Measurements from ENCODE around the gene ANKRD6.
A peak's percentile ranks its signal among the peaks of the same experiment; 100 is the strongest.

Gene ANKRD6

GRCh38 chr6:89412071-89413005, 20.6 kb upstream of the ANKRD6 start, which contains the start of gene RRAGD:
TSS of gene RRAGD (minus strand) at chr6:89412273. CDS start at chr6:89411993, 280 bp downstream.
- H3K4me3 ChIP-seq (ENCODE audit: control insufficient read depth, low read depth, low read length): peak within 1 kb of the TSS; percentile 33
- TF ChIP-seq, protein P1, sequence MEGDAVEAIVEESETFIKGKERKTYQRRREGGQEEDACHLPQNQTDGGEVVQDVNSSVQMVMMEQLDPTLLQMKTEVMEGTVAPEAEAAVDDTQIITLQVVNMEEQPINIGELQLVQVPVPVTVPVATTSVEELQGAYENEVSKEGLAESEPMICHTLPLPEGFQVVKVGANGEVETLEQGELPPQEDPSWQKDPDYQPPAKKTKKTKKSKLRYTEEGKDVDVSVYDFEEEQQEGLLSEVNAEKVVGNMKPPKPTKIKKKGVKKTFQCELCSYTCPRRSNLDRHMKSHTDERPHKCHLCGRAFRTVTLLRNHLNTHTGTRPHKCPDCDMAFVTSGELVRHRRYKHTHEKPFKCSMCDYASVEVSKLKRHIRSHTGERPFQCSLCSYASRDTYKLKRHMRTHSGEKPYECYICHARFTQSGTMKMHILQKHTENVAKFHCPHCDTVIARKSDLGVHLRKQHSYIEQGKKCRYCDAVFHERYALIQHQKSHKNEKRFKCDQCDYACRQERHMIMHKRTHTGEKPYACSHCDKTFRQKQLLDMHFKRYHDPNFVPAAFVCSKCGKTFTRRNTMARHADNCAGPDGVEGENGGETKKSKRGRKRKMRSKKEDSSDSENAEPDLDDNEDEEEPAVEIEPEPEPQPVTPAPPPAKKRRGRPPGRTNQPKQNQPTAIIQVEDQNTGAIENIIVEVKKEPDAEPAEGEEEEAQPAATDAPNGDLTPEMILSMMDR (IDR thresholded peaks at IDR 0.05; ENCODE audit: control insufficient read depth, insufficient read depth, low read depth, low read length, missing control alignments): no peak
- DNase-seq (ENCODE audit: low read depth): no peak

DNA sequence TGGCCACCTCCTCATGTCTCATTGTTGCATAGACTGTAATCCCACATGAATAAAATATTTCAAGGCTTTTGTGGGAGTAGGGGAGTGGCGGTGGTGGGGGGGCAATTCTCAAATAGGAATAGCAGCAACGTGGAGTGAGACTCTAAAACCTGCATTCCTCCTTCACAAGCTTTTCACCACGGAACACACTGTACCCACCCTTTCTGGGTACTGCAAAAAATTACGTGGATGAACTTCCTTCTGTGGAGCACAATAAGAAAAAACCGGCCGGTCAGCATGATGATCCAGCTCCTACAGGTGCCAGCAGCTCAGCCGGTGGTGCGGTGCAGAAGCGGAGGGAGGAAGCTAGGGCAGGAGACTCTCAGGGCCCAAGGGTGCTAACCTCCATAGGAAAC, 19.9 kb upstream of the ANKRD6 start:
- TF ChIP-seq, protein P1 (IDR thresholded peaks at IDR 0.05; ENCODE audit: control insufficient read depth, insufficient read depth, low read depth, low read length, missing control alignments): no peak
- H3K4me3 ChIP-seq (ENCODE audit: control insufficient read depth, low read depth, low read length): no peak overlapping the region

DNA sequence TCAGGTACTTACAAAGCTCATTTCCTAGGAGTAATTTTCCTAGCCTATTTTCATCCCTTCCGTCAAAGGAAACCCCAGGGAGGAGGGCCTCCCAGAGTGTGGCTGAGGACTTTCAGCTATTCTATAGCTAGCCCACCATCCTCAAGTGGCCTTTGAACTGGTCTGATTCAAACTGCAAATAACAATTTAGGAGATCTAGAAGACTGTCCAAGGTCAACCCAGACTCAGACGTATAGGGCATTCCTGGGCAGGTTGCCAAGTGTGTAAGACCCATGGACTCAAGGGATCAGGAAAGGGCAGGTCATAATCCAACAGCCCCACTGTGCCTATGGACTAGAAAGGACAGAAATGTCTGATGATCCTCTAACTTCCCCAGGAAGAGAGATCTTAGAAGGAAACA, 18.7 kb upstream of the ANKRD6 start:
- TF ChIP-seq, protein P1 (IDR thresholded peaks at IDR 0.05; ENCODE audit: control insufficient read depth, insufficient read depth, low read depth, low read length, missing control alignments): no peak
- H3K4me3 ChIP-seq (ENCODE audit: control insufficient read depth, low read depth, low read length): no peak overlapping the region
- no peak for DNase-seq (ENCODE audit: low read depth)

More for the DNA sequence above, 19.9 kb upstream of the ANKRD6 start:
- DNase-seq (ENCODE audit: low read depth): no peak

GRCh38 chr6:89415185-89415584, 17.8 kb upstream of the ANKRD6 start:
- no peak for DNase-seq (ENCODE audit: low read depth)
- no peak overlapping the region for H3K4me3 ChIP-seq (ENCODE audit: control insufficient read depth, low read depth, low read length)
- TF ChIP-seq, protein P1 (IDR thresholded peaks at IDR 0.05; ENCODE audit: control insufficient read depth, insufficient read depth, low read depth, low read length, missing control alignments): no peak

DNA sequence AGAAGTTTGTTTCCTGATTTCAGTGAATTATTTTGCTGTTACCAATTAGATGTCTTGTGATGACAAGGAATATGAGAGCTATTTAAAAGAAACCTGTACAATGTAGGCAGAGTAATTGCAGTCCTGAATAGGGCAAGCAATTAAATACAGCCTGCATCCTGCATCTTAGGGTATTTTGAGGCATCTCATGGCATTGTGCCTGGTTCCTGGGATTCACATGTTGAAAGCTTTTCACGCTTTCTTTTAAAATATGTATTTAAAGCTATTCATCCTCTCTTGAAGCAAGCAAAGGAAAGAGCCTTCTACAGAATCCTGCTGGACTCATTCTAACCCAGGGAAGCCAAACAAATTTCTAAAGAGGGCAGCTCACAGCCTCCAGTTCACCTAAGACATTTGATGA, 16.2 kb upstream of the ANKRD6 start:
- no peak for DNase-seq (ENCODE audit: low read depth)
- H3K4me3 ChIP-seq (ENCODE audit: control insufficient read depth, low read depth, low read length): no peak overlapping the region
- TF ChIP-seq, protein P1 (IDR thresholded peaks at IDR 0.05; ENCODE audit: control insufficient read depth, insufficient read depth, low read depth, low read length, missing control alignments): no peak

GRCh38 chr6:89430201-89430962, 2.6 kb upstream of the ANKRD6 start:
- H3K4me3 ChIP-seq (ENCODE audit: control insufficient read depth, low read depth, low read length): no peak overlapping the region
- DNase-seq (ENCODE audit: low read depth): no peak
- TF ChIP-seq, protein P1 (IDR thresholded peaks at IDR 0.05; ENCODE audit: control insufficient read depth, insufficient read depth, low read depth, low read length, missing control alignments): no peak

All from AG09309 (cell line).